ENCODE measurements around the gene FITM2. TPM values are rescaled to one million over a fixed set of nuclear protein-coding genes. Genes with fewer than 3 reads are reported as not detected.

The FITM2 gene

DNA sequence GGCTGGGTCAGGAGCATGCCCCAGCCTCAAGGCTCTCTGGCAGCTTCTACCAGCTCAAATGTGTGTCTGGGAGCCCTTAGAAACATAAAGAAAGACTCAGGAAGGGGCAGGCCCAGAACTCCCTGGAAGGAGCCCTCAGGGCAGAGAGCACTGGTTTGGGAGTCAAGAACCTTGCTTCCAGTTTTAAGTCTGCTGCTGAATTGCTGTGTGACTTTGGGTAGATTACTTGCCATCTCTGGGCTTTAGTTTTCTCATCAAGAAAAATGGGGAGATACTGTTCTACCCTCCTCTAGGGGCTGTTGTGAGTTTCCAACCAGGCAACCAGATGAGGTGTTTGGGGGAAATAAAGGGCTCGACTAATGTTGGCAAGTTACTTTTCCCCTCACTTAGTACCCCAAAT is 55.1 kb downstream of the FITM2 start:
- Histone ChIP-seq H3K9me3 (ENCODE audit: control insufficient read depth, low read length) (no peaks in the 10 kb centered on the region), H3K4ac (ENCODE audit: low read depth in 1 of 2, low read length in 2 of 2) (no peak overlapping the region), H3K4me3 (ENCODE audit: insufficient read depth in 1 of 2, low read depth in 1 of 2, low read length in 2 of 2) (no peak overlapping the region), H3K9ac (ENCODE audit: low read length) (no peak overlapping the region), H3K27ac (ENCODE audit: low read length, poor library complexity, severe bottlenecking) (no peak overlapping the region), H2BK15ac (ENCODE audit: low read depth, poor library complexity, severe bottlenecking) (no peak overlapping the region), H2AFZ (ENCODE audit: low read depth, low read length) (no peak overlapping the region), H3K36me3 (ENCODE audit: control insufficient read depth in 1 of 2, insufficient read depth in 2 of 2, low read depth in 1 of 2, low read length in 2 of 2) (no peaks in the 10 kb centered on the region), H3K14ac (ENCODE audit: low read length in 2 of 2) (no peak overlapping the region), H4K8ac (ENCODE audit: low read length) (no peak overlapping the region), H3K4me1 (ENCODE audit: control insufficient read depth, insufficient read depth, low read depth, low read length) (peaks cover 2% of the 10 kb centered on the region), H2BK5ac (ENCODE audit: low read depth, low read length, poor library complexity, severe bottlenecking) (no peak overlapping the region), H4K91ac (ENCODE audit: low read length) (no peak overlapping the region), H2BK12ac (ENCODE audit: low read length in 2 of 2) (no peak overlapping the region), H3K18ac (ENCODE audit: low read depth in 1 of 2, low read length in 2 of 2) (no peak overlapping the region), H3K4me2 (ENCODE audit: low read length, poor library complexity, severe bottlenecking) (no peak overlapping the region), H2AK5ac (ENCODE audit: low read length, severe bottlenecking) (no peak overlapping the region), H2BK120ac (ENCODE audit: low read depth, low read length) (no peak overlapping the region), H3K23ac (ENCODE audit: low read length in 2 of 2) (no peak overlapping the region), H3K27me3 (ENCODE audit: control insufficient read depth in 1 of 2, insufficient read depth in 1 of 2, low read length in 2 of 2) (peaks cover 0 to 10% of the 10 kb centered on the region in 2 experiments), H3K79me1 (replicated peaks; ENCODE audit: low read length, poor library complexity, severe bottlenecking) (no peaks in the 10 kb centered on the region)
- no CpG with 5 or more reads among the region's 1 CpG for WGBS
- no peak for DNase-seq

DNA sequence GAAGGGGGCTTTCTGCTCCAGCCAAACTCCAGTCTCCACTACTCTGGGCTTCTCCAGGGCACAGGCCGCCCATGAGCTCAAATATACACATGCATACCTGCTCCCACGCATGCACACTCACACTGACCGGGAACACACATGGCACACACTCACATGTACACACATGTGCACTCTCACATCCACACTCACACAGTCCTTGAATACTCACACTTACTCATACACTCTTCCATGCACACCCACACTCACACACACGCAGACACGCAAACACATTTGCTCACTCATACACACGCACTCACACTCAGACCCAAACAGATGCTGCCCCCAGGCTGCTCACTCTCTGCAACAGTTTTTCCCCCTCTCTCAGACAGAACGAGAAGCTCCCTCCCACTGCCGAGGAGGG is 56.9 kb downstream of the FITM2 start:
- Histone ChIP-seq H3K27ac (ENCODE audit: low read length, poor library complexity, severe bottlenecking) (no peak overlapping the region), H3K14ac (ENCODE audit: low read length in 2 of 2) (no peak overlapping the region), H3K4ac (ENCODE audit: low read depth in 1 of 2, low read length in 2 of 2) (no peak overlapping the region), H3K79me1 (replicated peaks; ENCODE audit: low read length, poor library complexity, severe bottlenecking) (no peaks in the 10 kb centered on the region), H2BK15ac (ENCODE audit: low read depth, poor library complexity, severe bottlenecking) (no peak overlapping the region), H2BK12ac (ENCODE audit: low read length in 2 of 2) (no peak overlapping the region), H3K18ac (ENCODE audit: low read depth in 1 of 2, low read length in 2 of 2) (no peak overlapping the region), H3K9ac (ENCODE audit: low read length) (no peak overlapping the region), H3K4me3 (ENCODE audit: insufficient read depth in 1 of 2, low read depth in 1 of 2, low read length in 2 of 2) (no peak overlapping the region), H2AK5ac (ENCODE audit: low read length, severe bottlenecking) (no peak overlapping the region), H4K91ac (ENCODE audit: low read length) (no peak overlapping the region), H3K4me2 (ENCODE audit: low read length, poor library complexity, severe bottlenecking) (no peak overlapping the region), H3K36me3 (ENCODE audit: control insufficient read depth in 1 of 2, insufficient read depth in 2 of 2, low read depth in 1 of 2, low read length in 2 of 2) (no peaks in the 10 kb centered on the region), H2BK5ac (ENCODE audit: low read depth, low read length, poor library complexity, severe bottlenecking) (no peak overlapping the region), H2BK120ac (ENCODE audit: low read depth, low read length) (no peak overlapping the region), H2AFZ (ENCODE audit: low read depth, low read length) (no peak overlapping the region), H3K4me1 (ENCODE audit: control insufficient read depth, insufficient read depth, low read depth, low read length) (peaks cover 2% of the 10 kb centered on the region), H4K8ac (ENCODE audit: low read length) (no peak overlapping the region), H3K9me3 (ENCODE audit: control insufficient read depth, low read length) (no peaks in the 10 kb centered on the region), H3K23ac (ENCODE audit: low read length in 2 of 2) (no peak overlapping the region), H3K27me3 (ENCODE audit: control insufficient read depth in 1 of 2, insufficient read depth in 1 of 2, low read length in 2 of 2) (peaks cover 0 to 15% of the 10 kb centered on the region in 2 experiments)
- 76% methylated on average over 8 of the region's 8 CpGs for WGBS
- DNase-seq: no peak

DNA sequence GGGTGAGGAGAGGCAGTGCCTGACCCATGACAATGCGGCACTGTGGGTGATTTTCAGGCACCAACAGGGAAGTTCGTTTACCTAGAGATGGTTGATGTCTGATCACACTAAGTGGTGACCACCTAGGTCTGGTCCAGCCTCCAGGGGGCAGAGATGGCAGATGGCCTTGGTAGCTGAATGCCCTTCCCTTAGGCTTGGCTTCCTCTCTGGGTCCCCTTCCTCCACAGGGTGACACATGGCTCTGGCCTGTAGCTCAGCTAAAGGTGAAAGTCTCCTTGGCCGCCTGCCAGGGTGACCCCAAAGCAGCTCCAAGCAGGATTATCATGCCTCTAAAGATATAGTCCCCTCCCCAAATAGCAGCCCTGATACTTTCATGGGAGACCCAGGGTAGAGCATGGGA is 57.5 kb downstream of the FITM2 start:
- no peak overlapping the region for H3K27ac ChIP-seq (ENCODE audit: low read length, poor library complexity, severe bottlenecking)
- H2AFZ ChIP-seq (ENCODE audit: low read depth, low read length): no peak overlapping the region
- H3K23ac ChIP-seq (ENCODE audit: low read length in 2 of 2): no peak overlapping the region
- H3K4ac ChIP-seq (ENCODE audit: low read depth in 1 of 2, low read length in 2 of 2): no peak overlapping the region
- H2BK120ac ChIP-seq (ENCODE audit: low read depth, low read length): no peak overlapping the region
- no peak overlapping the region for H4K8ac ChIP-seq (ENCODE audit: low read length)
- H3K4me2 ChIP-seq (ENCODE audit: low read length, poor library complexity, severe bottlenecking): no peak overlapping the region
- H3K9me3 ChIP-seq (ENCODE audit: control insufficient read depth, low read length): no peaks in the 10 kb centered on the region
- no peak overlapping the region for H2BK5ac ChIP-seq (ENCODE audit: low read depth, low read length, poor library complexity, severe bottlenecking)
- WGBS: 55% methylated on average over 3 of the region's 3 CpGs
- H3K4me1 ChIP-seq (ENCODE audit: control insufficient read depth, insufficient read depth, low read depth, low read length): peaks cover 2% of the 10 kb centered on the region
- no peak overlapping the region for H3K18ac ChIP-seq (ENCODE audit: low read depth in 1 of 2, low read length in 2 of 2)
- no peak overlapping the region for H3K14ac ChIP-seq (ENCODE audit: low read length in 2 of 2)
- no peak overlapping the region for H3K9ac ChIP-seq (ENCODE audit: low read length)
- no peak overlapping the region for H2BK12ac ChIP-seq (ENCODE audit: low read length in 2 of 2)
- no peaks in the 10 kb centered on the region for H3K36me3 ChIP-seq (ENCODE audit: control insufficient read depth in 1 of 2, insufficient read depth in 2 of 2, low read depth in 1 of 2, low read length in 2 of 2)
- H4K91ac ChIP-seq (ENCODE audit: low read length): no peak overlapping the region
- H2BK15ac ChIP-seq (ENCODE audit: low read depth, poor library complexity, severe bottlenecking): no peak overlapping the region
- H2AK5ac ChIP-seq (ENCODE audit: low read length, severe bottlenecking): no peak overlapping the region
- no peak overlapping the region for H3K4me3 ChIP-seq (ENCODE audit: insufficient read depth in 1 of 2, low read depth in 1 of 2, low read length in 2 of 2)
- peaks cover 2 to 15% of the 10 kb centered on the region in 2 experiments for H3K27me3 ChIP-seq (ENCODE audit: control insufficient read depth in 1 of 2, insufficient read depth in 1 of 2, low read length in 2 of 2)
- H3K79me1 ChIP-seq (replicated peaks; ENCODE audit: low read length, poor library complexity, severe bottlenecking): no peaks in the 10 kb centered on the region
- no peak for DNase-seq

Small RNA genes lying within 50 kb of the gene (small RNA-seq; reads per million reads assigned to genes)
- not detected for gene RF00019 (ENCODE audit: low read depth)

Measured in mesenchymal stem cell (in vitro differentiated cells and primary cell).